ENCODE results near the gene UBAC1.
"Not testable (repeated sequence)": the region's sequence is repeated elsewhere in the genome, so short reads cannot be mapped to it uniquely, and the experiment has no call there.

The UBAC1 gene

DNA sequence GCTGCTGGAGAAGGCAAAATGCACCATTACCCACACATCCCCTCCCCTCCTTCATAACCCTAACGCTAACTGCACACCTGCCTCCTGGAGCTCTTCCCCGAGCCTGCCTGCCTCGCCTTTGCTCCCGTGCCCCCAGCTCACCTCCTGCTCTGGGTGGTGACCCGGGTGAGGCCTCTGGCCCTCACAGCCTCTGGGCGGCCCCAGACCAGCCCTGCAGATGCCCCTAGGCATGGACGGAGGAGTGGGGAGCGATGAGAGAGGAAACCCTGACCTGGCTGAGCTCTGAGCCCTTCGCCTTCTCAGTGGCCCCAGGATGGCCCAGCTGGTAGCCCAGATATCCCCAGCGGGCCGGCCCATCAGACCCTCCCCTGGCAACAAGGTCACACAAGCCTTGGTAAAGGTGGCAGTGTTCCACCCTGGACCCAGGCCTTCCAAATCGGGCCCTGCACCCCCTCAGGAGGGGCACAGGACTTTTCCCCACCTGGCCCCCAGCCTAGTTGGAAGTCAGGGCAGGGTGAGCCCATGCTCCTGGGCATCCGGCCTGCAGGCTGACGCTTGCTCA is 39.3 kb downstream of the UBAC1 start:
- Histone ChIP-seq H3K27me3 (replicated peaks) (no peaks in the 10 kb centered on the region), H3K27ac (no peak overlapping the region), H3K36me3 (replicated peaks) (no peaks in the 10 kb centered on the region), H3K4me3 (ENCODE audit: low read depth, low read length) (no peak overlapping the region)
- no peak for TF ChIP-seq CTCF (IDR thresholded peaks at IDR 0.05; ENCODE audit: low read depth, low read length, missing control alignments)
- in situ Hi-C loops (cut with HindIII; ENCODE audit: low pct_ligation_motif_present, low sequenced_read_pairs): no loop called here
- DNase-seq: no peak

DNA sequence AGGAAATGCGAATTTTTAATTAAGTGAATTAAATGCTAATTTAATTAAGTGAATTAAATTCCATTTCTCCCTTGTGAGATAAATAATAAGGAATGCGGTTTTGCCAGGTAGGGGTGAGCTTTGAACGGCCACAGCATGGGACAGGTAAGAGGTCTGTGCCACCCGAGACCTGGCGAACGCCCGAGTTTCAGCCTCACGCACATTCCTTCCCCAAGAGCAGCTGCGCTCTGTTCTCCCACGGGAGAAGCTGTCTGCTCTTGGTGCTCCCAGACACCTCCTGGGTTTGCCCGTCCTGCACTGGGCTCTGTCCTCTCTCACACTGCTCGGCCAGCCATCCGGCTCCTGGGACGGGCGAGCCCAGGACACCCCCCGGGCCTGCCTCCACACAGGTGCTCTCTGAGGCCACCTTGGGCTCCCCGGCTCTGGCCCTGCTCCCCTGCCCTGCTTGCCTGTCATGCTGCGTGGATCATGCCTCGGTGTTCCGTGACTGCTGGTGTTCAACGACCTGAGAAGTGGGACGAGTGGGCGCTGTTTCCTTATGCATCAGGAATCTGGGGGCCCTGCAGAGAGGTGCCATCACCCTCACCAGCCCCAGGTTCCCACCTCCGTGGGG is 40.1 kb downstream of the UBAC1 start:
- TF ChIP-seq CTCF (IDR thresholded peaks at IDR 0.05; ENCODE audit: low read depth, low read length, missing control alignments): no peak
- DNase-seq: no peak
- H3K27ac ChIP-seq: no peak overlapping the region
- H3K36me3 ChIP-seq (replicated peaks): peaks cover 1% of the 10 kb centered on the region
- in situ Hi-C loops (cut with HindIII; ENCODE audit: low pct_ligation_motif_present, low sequenced_read_pairs): no loop called here
- H3K4me3 ChIP-seq (ENCODE audit: low read depth, low read length): no peak overlapping the region
- no peaks in the 10 kb centered on the region for H3K27me3 ChIP-seq (replicated peaks)

- no peak for TF ChIP-seq CTCF (IDR thresholded peaks at IDR 0.05; ENCODE audit: low read depth, low read length, missing control alignments)
- Histone ChIP-seq H3K36me3 (replicated peaks) (peaks cover 8% of the 10 kb centered on the region), H3K4me3 (ENCODE audit: low read depth, low read length) (no peak overlapping the region), H3K27me3 (replicated peaks) (no peaks in the 10 kb centered on the region), H3K27ac (no peak overlapping the region)
- no peak for DNase-seq
- in situ Hi-C loops (cut with HindIII; ENCODE audit: low pct_ligation_motif_present, low sequenced_read_pairs): no loop called here
Measured at GRCh38 chr9:135920256-135920930, 40.8 kb downstream of the UBAC1 start.

DNA sequence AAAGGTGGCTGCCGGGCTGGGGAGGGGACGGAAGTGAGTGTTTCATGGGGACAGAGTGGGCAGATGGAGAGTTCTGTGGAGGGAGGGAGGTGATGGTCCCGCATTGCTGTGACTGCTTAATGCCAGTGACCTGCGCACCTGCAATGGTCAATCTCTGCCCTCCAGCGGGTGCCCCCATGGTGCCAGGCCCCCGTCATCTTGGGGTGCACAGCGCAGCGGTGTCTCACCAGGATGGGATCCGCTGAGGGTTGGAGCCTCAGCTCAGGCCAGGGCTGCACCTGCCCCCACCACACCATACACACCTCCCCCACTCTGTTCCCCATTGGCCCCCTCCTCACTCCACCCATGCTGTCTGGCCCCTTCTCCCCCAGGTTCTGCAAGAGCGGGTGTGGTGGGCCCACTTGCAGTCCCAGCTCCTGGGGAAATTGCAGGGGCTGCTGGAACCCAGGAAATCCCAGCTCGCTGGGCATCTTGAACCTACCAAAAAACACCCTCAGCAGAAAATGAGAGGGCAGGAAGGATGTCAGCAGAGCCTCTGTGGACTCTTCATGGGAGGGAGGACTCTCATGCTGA is 41.8 kb downstream of the UBAC1 start:
- no peak for TF ChIP-seq CTCF (IDR thresholded peaks at IDR 0.05; ENCODE audit: low read depth, low read length, missing control alignments)
- H3K4me3 ChIP-seq (ENCODE audit: low read depth, low read length): no peak overlapping the region
- H3K27me3 ChIP-seq (replicated peaks): no peaks in the 10 kb centered on the region
- H3K27ac ChIP-seq: no peak overlapping the region
- no peak for DNase-seq
- H3K36me3 ChIP-seq (replicated peaks): peaks cover 18% of the 10 kb centered on the region
- in situ Hi-C loops (cut with HindIII; ENCODE audit: low pct_ligation_motif_present, low sequenced_read_pairs): no loop called here

GRCh38 chr9:135916227-135916626 is 44.9 kb downstream of the UBAC1 start:
- H3K4me3 ChIP-seq (ENCODE audit: low read depth, low read length); H3K27ac ChIP-seq; DNase-seq; in situ Hi-C loops (cut with HindIII; ENCODE audit: low pct_ligation_motif_present, low sequenced_read_pairs); H3K27me3 ChIP-seq (replicated peaks): not testable (repeated sequence)
- peaks cover 25% of the 10 kb centered on the region for H3K36me3 ChIP-seq (replicated peaks)

DNA sequence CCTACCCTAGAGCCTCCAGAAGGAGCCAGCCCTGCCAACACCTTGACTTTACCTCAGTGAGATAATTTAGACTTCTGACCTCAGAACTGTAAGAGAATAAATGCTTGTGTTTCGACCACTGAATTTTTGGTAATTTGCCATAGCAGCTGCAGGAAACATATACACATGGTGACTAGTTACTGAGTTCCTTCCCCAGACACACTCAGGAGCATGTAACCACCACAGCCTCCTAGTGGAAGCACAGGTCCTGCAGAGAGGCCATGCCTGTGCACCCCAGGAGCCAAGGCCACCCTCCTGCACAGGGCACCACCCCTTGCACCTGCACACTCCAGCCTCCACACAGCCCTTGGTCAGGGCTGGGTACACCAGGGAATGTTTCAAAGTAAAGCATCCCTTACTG is 46.3 kb downstream of the UBAC1 start:
- in situ Hi-C loops (cut with HindIII; ENCODE audit: low pct_ligation_motif_present, low sequenced_read_pairs): no loop called here
- no peak for TF ChIP-seq CTCF (IDR thresholded peaks at IDR 0.05; ENCODE audit: low read depth, low read length, missing control alignments)
- H3K27me3 ChIP-seq (replicated peaks): no peaks in the 10 kb centered on the region
- DNase-seq: peak; percentile 25
- H3K4me3 ChIP-seq (ENCODE audit: low read depth, low read length): no peak overlapping the region
- no peak overlapping the region for H3K27ac ChIP-seq
- H3K36me3 ChIP-seq (replicated peaks): peaks cover 30% of the 10 kb centered on the region

DNA sequence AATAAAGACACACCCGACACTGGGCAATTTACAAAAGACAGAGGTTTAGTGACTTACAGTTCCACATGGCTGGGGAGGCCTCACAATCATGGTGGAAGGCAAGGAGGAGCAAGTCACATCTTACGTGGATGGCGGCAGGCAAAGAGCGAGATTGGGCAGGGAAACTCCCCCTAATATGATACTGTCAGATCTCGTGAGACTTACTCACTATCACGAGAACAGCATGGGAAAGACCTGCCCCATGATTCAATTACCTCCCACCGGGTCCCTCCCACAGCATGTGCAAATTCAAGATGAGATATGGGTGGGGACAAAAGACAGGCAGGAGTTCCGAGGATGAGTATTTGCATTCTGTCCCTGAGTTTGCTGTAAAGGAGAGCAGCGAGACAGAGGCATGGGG is 49.9 kb downstream of the UBAC1 start:
- DNase-seq; H3K27me3 ChIP-seq (replicated peaks); H3K4me3 ChIP-seq (ENCODE audit: low read depth, low read length); in situ Hi-C loops (cut with HindIII; ENCODE audit: low pct_ligation_motif_present, low sequenced_read_pairs); H3K27ac ChIP-seq: not testable (repeated sequence)
- H3K36me3 ChIP-seq (replicated peaks): peaks cover 30% of the 10 kb centered on the region

All from brain microvascular endothelial cell (primary cell).